Testis (tissue), 3 donors: ENCODE results near the gene HOXD1. TPM values are rescaled to one million over a fixed set of nuclear protein-coding genes. Genes with fewer than 3 reads are reported as not detected.
A peak's percentile ranks its signal among the peaks of the same experiment; 100 is the strongest.

Source experiments
- DNase-seq: peaks from one replicate; pipeline ENCODE4 v3.0.0-alpha.2; 2019
- H3K27ac ChIP-seq, 2 donors: fragments of 200-600 bp; sonication (generic); one replicate each; pipeline ENCODE4 v1.5.1; 2019
- H3K27me3 ChIP-seq: fragments of 200-600 bp; sonication (generic); one replicate; pipeline ENCODE4 v1.5.1; 2019
- H3K36me3 ChIP-seq: fragments of 200-600 bp; sonication (generic); one replicate; pipeline ENCODE4 v1.5.1; 2017; ENCODE audit warnings: low read depth; ENCODE audit errors: missing control alignments
- H3K4me1 ChIP-seq: fragments of 200-600 bp; sonication (generic); one replicate; pipeline ENCODE4 v1.5.1; 2019
- H3K4me3 ChIP-seq, 2 donors: fragments of 200-600 bp; sonication (generic); one replicate each; pipeline ENCODE4 v1.5.1; 2017 to 2019
- H3K9me3 ChIP-seq: fragments of 200-600 bp; sonication (generic); one replicate; pipeline ENCODE4 v1.5.1; 2017
- CTCF ChIP-seq, 3 experiments: fragments of 450-650 bp in 2 of 3; fragments of 200-600 bp in 1 of 3; sonication (generic) in 1 of 3; IDR thresholded peaks; one replicate each; pipeline ENCODE4 v1.5.1; 2016 to 2019; ENCODE audit warnings: antibody characterized with exemption in 3 of 3, mild to moderate bottlenecking in 2 of 3, moderate library complexity in 1 of 3
- POLR2A ChIP-seq: fragments of 450-650 bp; IDR thresholded peaks from one replicate; pipeline ENCODE4 v1.6.1; 2017; ENCODE audit warnings: antibody characterized with exemption, mild to moderate bottlenecking, moderate library complexity
- WGBS, 2 donors: methylation state at CpG; one replicate each; pipeline ENCODE4 v1.1.5; 2018; 5-methylcytosine and 5-hydroxymethylcytosine counted together
- intact Hi-C: fragments of 100-400 bp; cut with DNase I; formaldehyde crosslinking; loops from one replicate; pipeline ENCODE4 v1.15.1; 2023; ENCODE audit warnings: low total_unique reads
- polyA plus RNA-seq: library from polyadenylated mRNA; stranded (reverse); fragments of 350-450 nt; fragmentation: Illumina TruSeq; extraction: RNeasy Lipid Tissue Mini Kit (QIAGEN cat#74804); gene quantifications from one replicate; pipeline ENCODE4 v1.2.3, GENCODE V29; 2014; ENCODE audit warnings: low read depth, low replicate concordance; ENCODE audit not compliant: insufficient read depth
- total RNA-seq, 2 donors: library from RNA; depleted of rRNA; stranded (reverse); fragments of >200 nt; gene quantifications; one replicate each; pipeline ENCODE4 v1.2.3, GENCODE V29; 2016

Gene HOXD1
- total and polyA plus RNA-seq, 3 donors from 2014 or later, result 1.8 to 7.6 (median 5.5) TPM

DNA sequence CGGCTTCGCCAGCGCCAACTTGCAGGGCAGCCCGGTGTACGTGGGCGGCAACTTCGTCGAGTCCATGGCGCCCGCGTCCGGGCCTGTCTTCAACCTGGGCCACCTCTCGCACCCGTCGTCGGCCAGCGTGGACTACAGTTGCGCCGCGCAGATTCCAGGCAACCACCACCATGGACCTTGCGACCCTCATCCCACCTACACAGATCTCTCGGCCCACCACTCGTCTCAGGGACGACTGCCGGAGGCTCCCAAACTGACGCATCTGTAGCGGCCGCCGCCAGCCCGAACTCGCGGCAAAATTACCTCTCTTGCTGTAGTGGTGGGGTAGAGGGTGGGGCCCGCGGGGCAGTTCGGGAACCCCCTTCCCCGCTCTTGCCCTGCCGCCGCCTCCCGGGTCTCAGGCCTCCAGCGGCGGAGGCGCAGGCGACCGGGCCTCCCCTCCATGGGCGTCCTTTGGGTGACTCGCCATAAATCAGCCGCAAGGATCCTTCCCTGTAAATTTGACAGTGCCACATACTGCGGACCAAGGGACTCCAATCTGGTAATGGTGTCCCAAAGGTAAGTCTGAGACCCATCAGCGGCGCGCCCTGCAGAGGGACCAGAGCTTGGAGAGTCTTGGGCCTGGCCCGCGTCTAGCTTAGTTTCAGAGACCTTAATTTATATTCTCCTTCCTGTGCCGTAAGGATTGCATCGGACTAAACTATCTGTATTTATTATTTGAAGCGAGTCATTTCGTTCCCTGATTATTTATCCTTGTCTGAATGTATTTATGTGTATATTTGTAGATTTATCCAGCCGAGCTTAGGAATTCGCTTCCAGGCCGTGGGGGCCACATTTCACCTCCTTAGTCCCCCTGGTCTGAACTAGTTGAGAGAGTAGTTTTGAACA lies 16.2 kb upstream of the HOXD1 start:
- H3K9me3 ChIP-seq, result no peaks in the 10 kb centered on the region
- H3K4me1 ChIP-seq, result peaks cover 40% of the 10 kb centered on the region
- no peaks in the 10 kb centered on the region for H3K27me3 ChIP-seq
- 30 to 43% methylated on average over 51 to 60 of the region's 60 CpGs for WGBS, 2 donors
- peak overlapping the region; percentile 71 to 77 for H3K27ac ChIP-seq
- intact Hi-C loops, result no loop called here
- H3K36me3 ChIP-seq, result no peaks in the 10 kb centered on the region
- H3K4me3 ChIP-seq, result peak overlapping the region; percentile 10 to 57
- no peak for DNase-seq
- TF ChIP-seq CTCF (IDR thresholded peaks at IDR 0.05), result no peak
- no peak for TF ChIP-seq POLR2A

GRCh38 chr2:176172895-176173566 lies 15.4 kb upstream of the HOXD1 start:
- 34 to 53% methylated on average over 14 of the region's 14 CpGs for WGBS, 2 donors
- TF ChIP-seq CTCF (IDR thresholded peaks at IDR 0.05), result no peak
- no peak for TF ChIP-seq POLR2A
- peaks cover 40% of the 10 kb centered on the region for H3K4me1 ChIP-seq
- peak overlapping the region in 1 of 2 donors; percentile 57 for H3K4me3 ChIP-seq
- no peaks in the 10 kb centered on the region for H3K27me3 ChIP-seq
- H3K9me3 ChIP-seq, result no peaks in the 10 kb centered on the region
- no peak for DNase-seq
- peak overlapping the region; percentile 71 to 77 for H3K27ac ChIP-seq
- no peaks in the 10 kb centered on the region for H3K36me3 ChIP-seq
- intact Hi-C loops, result no loop called here

DNA sequence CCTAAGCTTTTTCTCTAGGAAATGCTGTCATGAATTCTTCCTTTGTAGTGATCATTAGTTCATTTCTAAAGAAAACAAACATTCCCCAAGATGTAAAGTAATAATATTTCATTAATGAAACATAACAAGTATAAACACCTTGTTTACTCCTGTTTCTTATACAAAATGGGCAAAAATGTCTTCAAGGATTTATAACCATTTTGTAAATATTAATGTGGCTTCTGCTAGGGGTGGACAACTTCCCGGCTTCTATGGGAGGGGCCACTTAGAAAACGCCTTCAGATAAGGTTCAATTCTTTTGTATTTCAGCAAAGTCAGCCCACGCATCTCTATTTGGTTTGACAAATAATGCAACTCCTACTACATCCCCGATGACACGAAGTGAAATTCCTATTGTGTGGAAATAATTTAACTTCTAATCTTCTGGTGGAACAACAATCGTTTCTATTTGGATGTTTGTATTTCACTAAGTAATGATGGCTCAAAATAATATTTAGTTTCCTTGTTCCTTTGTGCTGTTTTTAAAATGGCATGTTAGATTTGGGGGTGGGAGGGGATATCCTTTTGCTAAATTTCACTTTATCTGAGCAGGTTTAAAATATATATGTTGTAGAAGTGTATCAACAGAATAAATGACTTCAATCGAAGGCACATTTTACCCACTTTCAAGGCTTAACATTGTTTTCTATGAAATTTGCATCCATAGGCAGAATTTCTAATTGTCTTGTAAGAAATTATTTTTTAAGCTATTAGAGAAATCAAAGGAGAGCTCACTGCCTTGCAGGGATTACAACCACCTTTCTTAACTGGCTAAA lies 14.7 kb upstream of the HOXD1 start:
- intact Hi-C loops, result no loop called here
- WGBS, 2 donors, result 9 to 23% methylated on average over 7 of the region's 7 CpGs
- Histone ChIP-seq H3K27me3 (no peaks in the 10 kb centered on the region), H3K9me3 (no peaks in the 10 kb centered on the region), H3K36me3 (no peaks in the 10 kb centered on the region), H3K4me3 (peak overlapping the region in 1 of 2 donors; percentile 52), H3K4me1 (peaks cover 44% of the 10 kb centered on the region), H3K27ac (peak overlapping the region; percentile 71 to 76)
- no peak for DNase-seq
- no peak for TF ChIP-seq POLR2A
- no peak for TF ChIP-seq CTCF (IDR thresholded peaks at IDR 0.05)

- TF ChIP-seq CTCF (IDR thresholded peaks at IDR 0.05) (no peak), POLR2A (no peak)
- Histone ChIP-seq H3K4me1 (peaks cover 45% of the 10 kb centered on the region), H3K36me3 (no peaks in the 10 kb centered on the region), H3K4me3 (peak overlapping the region; percentile 39 to 52), H3K9me3 (no peaks in the 10 kb centered on the region), H3K27ac (peak overlapping the region; percentile 71 to 76), H3K27me3 (no peaks in the 10 kb centered on the region)
- 7 to 10% methylated on average over 7 to 14 of the region's 14 CpGs for WGBS, 2 donors
- intact Hi-C loops, result no loop called here
- DNase-seq, result no peak
Measured at GRCh38 chr2:176174382-176174823, 14.1 kb upstream of the HOXD1 start.
